ENCODE data around the gene RPS21. TPM values are rescaled to one million over a fixed set of nuclear protein-coding genes. Genes with fewer than 3 reads are reported as not detected.

Gene RPS21
- total RNA-seq, 1 donor from 2014 or later, result 1,828 TPM

GRCh38 chr20:62398120-62398821 is 11.4 kb downstream of the RPS21 start:
- DNase-seq (ENCODE audit: low spot score in 2 of 2), result no peak
- no peak for TF ChIP-seq CTCF (IDR thresholded peaks at IDR 0.05)
- H3K4me3 ChIP-seq, result no peak overlapping the region
- no peaks in the 10 kb centered on the region for H3K4me1 ChIP-seq
- no peaks in the 10 kb centered on the region for H3K27me3 ChIP-seq
- no peak overlapping the region for H3K27ac ChIP-seq
- H3K9me3 ChIP-seq, result no peaks in the 10 kb centered on the region
- intact Hi-C loops (cut with DNase I), result no loop called here
- H3K36me3 ChIP-seq, result peaks cover 8 to 27% of the 10 kb centered on the region in 2 donors

- Histone ChIP-seq H3K36me3 (peaks cover 3 to 9% of the 10 kb centered on the region in 2 donors), H3K9me3 (no peaks in the 10 kb centered on the region), H3K4me3 (no peak overlapping the region), H3K27ac (no peak overlapping the region), H3K4me1 (no peaks in the 10 kb centered on the region), H3K27me3 (no peaks in the 10 kb centered on the region)
- intact Hi-C loops (cut with DNase I), result loop anchor here (10.0 kb wide), 1 partner anchor 335 kb away; the partner anchor contains the start of gene TAF4
- DNase-seq (ENCODE audit: low spot score in 2 of 2), result no peak
- no peak for TF ChIP-seq CTCF (IDR thresholded peaks at IDR 0.05)
Observed at GRCh38 chr20:62400021-62400420, 13.1 kb downstream of the RPS21 start.

GRCh38 chr20:62400541-62400940 is 13.6 kb downstream of the RPS21 start:
- peaks cover under 1 to 4% of the 10 kb centered on the region in 2 donors for H3K4me1 ChIP-seq
- H3K9me3 ChIP-seq, result no peaks in the 10 kb centered on the region
- no peak overlapping the region for H3K27ac ChIP-seq
- H3K4me3 ChIP-seq, result no peak overlapping the region
- peaks cover 3 to 5% of the 10 kb centered on the region in 2 donors for H3K36me3 ChIP-seq
- no peak for TF ChIP-seq CTCF (IDR thresholded peaks at IDR 0.05)
- intact Hi-C loops (cut with DNase I), result loop anchor here (10.0 kb wide), 1 partner anchor 336 kb away; the partner anchor contains the start of gene TAF4
- DNase-seq (ENCODE audit: low spot score in 2 of 2), result no peak
- H3K27me3 ChIP-seq, result no peaks in the 10 kb centered on the region

GRCh38 chr20:62401331-62401779 is 14.5 kb downstream of the RPS21 start:
- Histone ChIP-seq H3K27ac (no peak overlapping the region), H3K27me3 (no peaks in the 10 kb centered on the region), H3K9me3 (no peaks in the 10 kb centered on the region), H3K4me1 (peaks cover 4 to 11% of the 10 kb centered on the region in 2 donors), H3K36me3 (no peaks in the 10 kb centered on the region), H3K4me3 (no peak overlapping the region)
- TF ChIP-seq CTCF (IDR thresholded peaks at IDR 0.05), result no peak
- intact Hi-C loops (cut with DNase I), result loop anchor here (10.0 kb wide), 1 partner anchor 337 kb away; the partner anchor contains the start of gene TAF4
- DNase-seq (ENCODE audit: low spot score in 2 of 2), result no peak

GRCh38 chr20:62402456-62403150 is 15.7 kb downstream of the RPS21 start:
- no peak for TF ChIP-seq CTCF (IDR thresholded peaks at IDR 0.05)
- Histone ChIP-seq H3K27me3 (no peaks in the 10 kb centered on the region), H3K4me1 (peaks cover 10 to 18% of the 10 kb centered on the region in 2 donors), H3K36me3 (no peaks in the 10 kb centered on the region), H3K27ac (no peak overlapping the region), H3K9me3 (no peaks in the 10 kb centered on the region), H3K4me3 (no peak overlapping the region)
- intact Hi-C loops (cut with DNase I), result loop anchor here (10.0 kb wide), 1 partner anchor 338 kb away; the partner anchor contains the start of gene TAF4
- DNase-seq (ENCODE audit: low spot score in 2 of 2), result no peak
